Calu3 (cell line): ENCODE results near the gene AKNAD1. TPM values are rescaled to one million over a fixed set of nuclear protein-coding genes. Genes with fewer than 3 reads are reported as not detected.

ENCODE experiments used
- BruUV-seq: library from RNA; stranded (reverse); fragments of 400-500 nt; replicated peaks from 2 replicates; lab custom pipeline; 2021; lab: Mats Ljungman, UMichigan
- CTCF ChIA-PET: fragments of 300-600 bp; sonication (Branson Sonifier 250); formaldehyde crosslinking; loops from one replicate; lab custom pipeline; 2022; ENCODE audit warnings: antibody characterized with exemption; lab: Charles Lee
- DNase-seq: peaks from one replicate; pipeline ENCODE4 v3.0.0; 2022
- H3K27ac Mint-ChIP-seq: one replicate; pipeline ENCODE4 v1.8.0; 2022; ENCODE audit warnings: mixed read lengths; ENCODE audit not compliant: unreplicated experiment
- H3K27me3 Mint-ChIP-seq: one replicate; pipeline ENCODE4 v1.8.0; 2022; ENCODE audit warnings: mixed read lengths; ENCODE audit not compliant: unreplicated experiment
- H3K36me3 Mint-ChIP-seq: one replicate; pipeline ENCODE4 v1.8.0; 2022; ENCODE audit warnings: mild to moderate bottlenecking, moderate library complexity, mixed read lengths; ENCODE audit not compliant: insufficient read depth, unreplicated experiment
- H3K4me1 Mint-ChIP-seq: one replicate; pipeline ENCODE4 v1.8.0; 2022; ENCODE audit warnings: mild to moderate bottlenecking, low read depth, mixed read lengths; ENCODE audit not compliant: unreplicated experiment
- H3K4me3 Mint-ChIP-seq: one replicate; pipeline ENCODE4 v1.8.0; 2022; ENCODE audit warnings: mild to moderate bottlenecking, low read depth, moderate library complexity, mixed read lengths; ENCODE audit not compliant: unreplicated experiment
- H3K9me3 Mint-ChIP-seq: one replicate; pipeline ENCODE4 v1.8.0; 2022; ENCODE audit warnings: low read depth, mixed read lengths; ENCODE audit not compliant: unreplicated experiment
- intact Hi-C: fragments of 100-400 bp; cut with micrococcal nuclease; formaldehyde crosslinking; loops from one replicate; pipeline ENCODE4 v1.10.0; 2022; ENCODE audit not compliant: unreplicated experiment
- total RNA-seq: library from RNA; stranded (reverse); gene quantifications from 2 replicates; pipeline ENCODE4 v1.2.3, GENCODE V29; 2022
- TF ChIP-seq, protein P1 (sequence below): fragments of 200-600 bp; IDR thresholded peaks from one replicate; pipeline ENCODE4 v1.8.0; 2022; ENCODE audit warnings: antibody characterized with exemption; ENCODE audit not compliant: unreplicated experiment

Gene AKNAD1
- total RNA-seq, 1 experiment from 2014 or later, result not detected

DNA sequence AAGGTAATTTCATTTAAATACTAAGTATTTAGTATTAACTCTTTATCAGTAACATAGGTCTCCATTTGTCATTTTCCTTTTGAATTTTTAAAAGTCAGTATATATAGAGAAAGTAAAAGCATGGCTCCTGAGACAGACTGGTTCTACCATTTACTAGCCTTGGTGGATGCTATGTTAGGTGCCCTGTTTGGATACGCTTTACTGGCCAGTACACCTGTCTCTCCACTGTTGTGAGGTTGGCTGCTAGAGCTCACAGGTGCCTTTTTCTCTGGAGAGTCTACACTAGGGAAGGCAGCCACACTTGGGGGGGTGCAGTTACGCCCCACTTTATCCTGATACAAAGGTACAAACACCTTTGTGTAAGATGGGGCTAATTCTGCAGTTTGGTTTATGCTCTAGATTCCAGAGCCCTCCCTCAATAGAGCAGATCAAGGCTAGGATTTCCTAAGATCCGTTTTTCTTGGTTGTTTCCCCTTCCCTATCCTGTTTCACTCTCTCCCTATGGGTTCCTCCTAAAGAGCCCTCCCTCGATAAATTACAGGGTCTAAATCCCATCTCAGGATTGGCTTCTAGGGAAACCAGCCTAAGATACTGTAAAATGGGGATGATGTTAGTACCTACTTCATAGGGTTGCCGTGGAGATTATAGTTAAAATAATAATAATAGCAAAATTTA is 14.3 kb upstream of the AKNAD1 start:
- Mint-ChIP-seq H3K27ac (no peak overlapping the region), H3K27me3 (peaks cover 12% of the 10 kb centered on the region), H3K36me3 (no peaks in the 10 kb centered on the region), H3K4me1 (no peaks in the 10 kb centered on the region), H3K9me3 (no peaks in the 10 kb centered on the region), H3K4me3 (no peak overlapping the region)
- CTCF ChIA-PET, result no interaction called here
- TF ChIP-seq, protein P1, sequence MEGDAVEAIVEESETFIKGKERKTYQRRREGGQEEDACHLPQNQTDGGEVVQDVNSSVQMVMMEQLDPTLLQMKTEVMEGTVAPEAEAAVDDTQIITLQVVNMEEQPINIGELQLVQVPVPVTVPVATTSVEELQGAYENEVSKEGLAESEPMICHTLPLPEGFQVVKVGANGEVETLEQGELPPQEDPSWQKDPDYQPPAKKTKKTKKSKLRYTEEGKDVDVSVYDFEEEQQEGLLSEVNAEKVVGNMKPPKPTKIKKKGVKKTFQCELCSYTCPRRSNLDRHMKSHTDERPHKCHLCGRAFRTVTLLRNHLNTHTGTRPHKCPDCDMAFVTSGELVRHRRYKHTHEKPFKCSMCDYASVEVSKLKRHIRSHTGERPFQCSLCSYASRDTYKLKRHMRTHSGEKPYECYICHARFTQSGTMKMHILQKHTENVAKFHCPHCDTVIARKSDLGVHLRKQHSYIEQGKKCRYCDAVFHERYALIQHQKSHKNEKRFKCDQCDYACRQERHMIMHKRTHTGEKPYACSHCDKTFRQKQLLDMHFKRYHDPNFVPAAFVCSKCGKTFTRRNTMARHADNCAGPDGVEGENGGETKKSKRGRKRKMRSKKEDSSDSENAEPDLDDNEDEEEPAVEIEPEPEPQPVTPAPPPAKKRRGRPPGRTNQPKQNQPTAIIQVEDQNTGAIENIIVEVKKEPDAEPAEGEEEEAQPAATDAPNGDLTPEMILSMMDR, result no peak
- DNase-seq, result no peak
- no TSS peak for BruUV-seq
- intact Hi-C loops, result no loop called here

DNA sequence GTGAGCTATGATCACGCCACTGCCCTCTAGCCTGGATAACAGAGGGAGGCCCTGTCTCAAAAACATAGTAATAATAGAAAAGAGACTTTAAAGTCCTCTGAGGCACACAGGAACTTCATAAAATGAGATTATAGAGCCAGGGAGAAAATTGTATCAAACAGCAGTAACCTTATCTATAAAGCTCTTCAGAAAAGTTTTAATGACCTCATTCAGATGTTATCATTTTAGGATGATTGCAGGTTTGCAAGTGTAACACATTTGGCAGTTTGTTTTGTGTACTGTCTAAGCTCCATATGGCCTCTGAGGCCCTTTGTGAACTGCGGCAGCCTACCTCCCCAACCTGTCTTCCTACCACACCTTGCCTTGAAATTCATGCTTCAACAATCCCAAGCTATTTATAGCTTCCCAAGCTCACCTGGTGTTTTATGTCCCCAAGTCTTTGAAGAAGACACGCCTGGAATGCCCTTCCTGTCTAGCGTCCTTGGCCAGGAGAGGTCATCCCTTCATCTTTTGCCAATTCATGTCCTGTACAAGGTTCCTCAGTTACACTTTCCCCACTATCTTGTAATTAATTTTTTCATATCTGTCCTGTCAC is 8.5 kb upstream of the AKNAD1 start:
- Mint-ChIP-seq H3K4me3 (no peak overlapping the region), H3K27me3 (peaks cover 13% of the 10 kb centered on the region), H3K27ac (no peak overlapping the region), H3K36me3 (no peaks in the 10 kb centered on the region), H3K4me1 (no peaks in the 10 kb centered on the region), H3K9me3 (no peaks in the 10 kb centered on the region)
- no TSS peak for BruUV-seq
- CTCF ChIA-PET, result no interaction called here
- intact Hi-C loops, result no loop called here
- no peak for DNase-seq
- TF ChIP-seq, protein P1, result no peak

DNA sequence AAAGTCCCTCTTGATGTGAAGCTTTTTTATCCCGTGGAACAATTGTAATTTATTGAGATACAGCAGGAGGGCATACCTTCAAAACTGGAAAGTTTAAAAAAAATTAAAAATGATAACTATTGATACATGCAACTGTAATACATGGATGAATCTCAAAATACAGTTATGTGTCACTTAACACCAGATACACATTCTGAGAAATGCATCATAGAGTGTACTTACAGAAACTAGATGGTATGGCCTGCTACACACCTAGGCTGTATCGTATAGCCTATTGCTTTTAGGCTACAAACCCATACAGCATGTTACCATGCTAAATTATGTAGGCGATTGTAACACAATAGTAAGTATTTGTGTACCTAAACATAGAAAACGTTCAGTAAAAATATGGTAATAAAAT is 7.1 kb upstream of the AKNAD1 start:
- CTCF ChIA-PET, result no interaction called here
- no TSS peak for BruUV-seq
- no peak for DNase-seq
- Mint-ChIP-seq H3K4me3 (no peak overlapping the region), H3K27ac (no peak overlapping the region), H3K9me3 (no peaks in the 10 kb centered on the region), H3K36me3 (no peaks in the 10 kb centered on the region), H3K4me1 (no peaks in the 10 kb centered on the region), H3K27me3 (peaks cover 13% of the 10 kb centered on the region)
- intact Hi-C loops, result no loop called here
- TF ChIP-seq, protein P1, result no peak

DNA sequence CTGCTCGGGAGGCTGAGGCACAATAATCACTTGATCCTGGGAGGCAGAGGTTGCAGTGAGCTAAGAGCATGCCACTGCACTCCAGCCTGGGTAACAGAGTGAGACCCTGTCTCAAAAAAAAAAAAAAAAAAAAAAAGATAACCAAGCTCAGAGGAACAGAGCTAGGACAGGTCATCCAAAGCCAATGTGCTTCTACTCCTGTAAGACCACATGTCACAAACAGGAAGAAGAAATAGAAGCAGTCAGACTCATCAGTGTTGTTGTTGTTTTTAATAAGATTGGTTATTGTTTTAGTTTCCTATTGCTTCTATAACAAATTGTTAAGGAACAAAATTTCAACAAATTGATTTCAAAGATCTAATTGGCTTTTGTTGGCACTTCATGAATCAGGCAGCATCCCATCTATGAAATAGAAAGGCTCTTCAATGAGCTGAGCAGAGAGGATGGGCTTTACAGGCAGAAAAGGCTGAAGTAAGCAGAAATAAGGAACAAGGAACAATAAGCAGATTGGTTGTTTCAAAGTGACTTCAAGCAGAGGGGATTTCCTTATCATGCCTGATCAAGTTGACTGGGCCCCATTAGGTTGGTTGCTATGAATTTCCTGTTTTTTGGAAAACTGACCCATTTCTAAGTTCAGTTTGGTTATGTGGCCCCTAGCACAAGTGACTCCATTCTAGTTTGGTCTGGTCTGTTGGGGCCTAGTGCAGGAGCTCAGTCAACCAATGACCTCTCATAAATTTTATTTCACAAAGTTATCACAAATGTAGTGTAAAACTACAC is 6.0 kb upstream of the AKNAD1 start:
- DNase-seq, result no peak
- BruUV-seq, result no TSS peak
- intact Hi-C loops, result no loop called here
- TF ChIP-seq, protein P1, result no peak
- Mint-ChIP-seq H3K36me3 (no peaks in the 10 kb centered on the region), H3K27ac (no peak overlapping the region), H3K9me3 (no peaks in the 10 kb centered on the region), H3K4me3 (no peak overlapping the region), H3K4me1 (no peaks in the 10 kb centered on the region), H3K27me3 (peaks cover 13% of the 10 kb centered on the region)
- CTCF ChIA-PET, result no interaction called here
